HG03439 (cell line): ENCODE results near the gene RSAD2.
"Not testable (repeated sequence)": the region's sequence is repeated elsewhere in the genome, so short reads cannot be mapped to it uniquely, and the experiment has no call there.

Source experiments
- ATAC-seq: cut with Tn5 transposase; IDR thresholded peaks from one replicate; pipeline ENCODE4 v1.9.1; 2021; ENCODE audit warnings: mild to moderate bottlenecking, moderate library complexity; ENCODE audit not compliant: unreplicated experiment

RSAD2 gene, protein sequence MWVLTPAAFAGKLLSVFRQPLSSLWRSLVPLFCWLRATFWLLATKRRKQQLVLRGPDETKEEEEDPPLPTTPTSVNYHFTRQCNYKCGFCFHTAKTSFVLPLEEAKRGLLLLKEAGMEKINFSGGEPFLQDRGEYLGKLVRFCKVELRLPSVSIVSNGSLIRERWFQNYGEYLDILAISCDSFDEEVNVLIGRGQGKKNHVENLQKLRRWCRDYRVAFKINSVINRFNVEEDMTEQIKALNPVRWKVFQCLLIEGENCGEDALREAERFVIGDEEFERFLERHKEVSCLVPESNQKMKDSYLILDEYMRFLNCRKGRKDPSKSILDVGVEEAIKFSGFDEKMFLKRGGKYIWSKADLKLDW

DNA sequence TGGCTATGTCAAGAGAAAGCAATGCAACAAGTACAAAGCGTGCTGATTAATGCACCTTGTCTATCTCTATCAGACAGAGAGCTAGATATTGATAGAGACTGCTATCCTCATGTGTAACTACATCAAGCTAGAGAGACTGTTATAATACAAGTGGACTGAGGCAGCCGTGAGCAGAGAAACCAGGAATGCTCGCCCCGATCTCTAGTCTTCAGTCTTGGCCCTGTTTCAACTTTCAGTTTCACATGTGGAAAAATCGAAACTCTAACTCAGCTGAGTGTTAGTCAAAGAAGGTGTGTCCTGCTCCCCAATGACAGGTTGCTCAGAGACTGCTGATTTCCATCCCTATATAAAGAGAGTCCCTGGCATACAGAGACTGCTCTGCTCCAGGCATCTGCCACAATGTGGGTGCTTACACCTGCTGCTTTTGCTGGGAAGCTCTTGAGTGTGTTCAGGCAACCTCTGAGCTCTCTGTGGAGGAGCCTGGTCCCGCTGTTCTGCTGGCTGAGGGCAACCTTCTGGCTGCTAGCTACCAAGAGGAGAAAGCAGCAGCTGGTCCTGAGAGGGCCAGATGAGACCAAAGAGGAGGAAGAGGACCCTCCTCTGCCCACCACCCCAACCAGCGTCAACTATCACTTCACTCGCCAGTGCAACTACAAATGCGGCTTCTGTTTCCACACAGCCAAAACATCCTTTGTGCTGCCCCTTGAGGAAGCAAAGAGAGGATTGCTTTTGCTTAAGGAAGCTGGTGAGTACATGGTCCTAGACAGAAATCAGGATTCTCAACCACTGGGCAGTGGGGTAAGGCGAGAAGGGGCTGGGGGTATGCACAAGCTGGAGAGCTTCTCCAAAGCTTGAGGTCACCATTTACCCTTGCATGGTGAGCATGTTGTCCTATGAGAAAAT lies at the start of gene RSAD2:
TSS of gene RSAD2 (plus strand) at position 376 of the 903 bp plus-strand sequence. CDS start at position 400, 24 bp downstream.
- peak; percentile 72 for ATAC-seq

DNA sequence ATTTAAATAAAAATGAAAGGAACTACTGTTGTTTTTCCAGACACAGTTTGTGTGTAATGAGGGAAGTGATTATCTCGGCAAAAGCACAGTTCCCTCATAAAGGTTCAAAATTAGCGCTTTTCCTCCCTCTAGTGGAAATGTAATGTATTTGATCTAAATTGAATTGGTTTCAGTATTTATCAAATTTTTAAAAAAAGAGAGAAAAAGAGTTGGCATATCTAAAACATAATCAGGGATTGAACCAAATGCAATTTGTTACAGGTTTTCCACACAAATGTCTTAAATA lies 49.3 kb upstream of the RSAD2 start:
- ATAC-seq = no peak

DNA sequence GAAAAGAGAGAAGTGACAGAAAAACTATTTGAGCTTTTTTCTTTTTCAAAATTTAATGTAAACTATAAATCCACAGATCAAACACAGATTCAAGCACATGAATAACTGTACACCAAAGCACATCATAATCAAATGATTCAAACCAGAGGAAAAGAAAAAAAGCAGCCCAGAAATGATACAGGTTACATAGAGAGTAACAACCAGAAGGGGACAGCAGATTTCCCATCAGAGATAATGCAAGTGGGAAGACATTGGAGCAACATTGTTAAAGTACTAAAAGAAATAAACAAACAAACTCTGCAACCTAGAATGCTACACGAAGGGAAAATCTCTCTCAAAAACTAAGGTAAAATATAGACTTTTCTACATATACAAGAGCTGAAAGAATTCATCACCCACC lies 46.3 kb upstream of the RSAD2 start:
- no peak for ATAC-seq

DNA sequence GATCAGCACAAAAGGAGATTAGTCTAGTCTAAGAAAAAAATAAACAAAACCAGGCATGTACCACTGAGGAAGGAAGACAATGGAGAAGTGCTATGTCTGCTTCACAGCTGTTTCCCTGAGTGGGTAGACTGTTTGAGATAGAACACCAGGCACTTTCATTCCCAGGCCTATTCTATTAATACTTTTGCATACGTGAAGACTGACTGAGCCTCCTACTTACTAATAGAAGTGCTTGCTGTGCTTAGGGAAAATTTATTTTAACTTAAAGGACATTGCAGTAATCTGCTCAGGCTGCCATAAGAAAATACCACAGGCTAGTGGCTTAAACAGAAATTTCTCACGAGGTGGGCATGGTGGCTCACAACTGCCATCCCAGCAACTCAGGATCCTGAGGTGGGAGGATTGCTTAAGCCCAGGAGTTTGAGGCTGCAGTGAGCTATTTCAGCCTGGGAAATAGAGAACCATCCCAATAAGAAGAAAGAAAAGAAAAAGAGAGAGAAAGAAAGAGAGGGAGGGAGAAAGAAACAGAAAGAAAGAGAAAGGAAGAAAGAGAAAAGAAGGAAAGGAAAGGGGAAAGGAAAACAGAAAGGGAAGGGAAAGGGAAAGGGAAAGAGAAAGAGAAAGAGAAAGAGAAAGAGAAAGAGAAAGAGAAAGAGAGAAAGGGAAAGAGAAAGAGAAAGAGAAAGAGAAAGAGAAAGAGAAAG lies 44.8 kb upstream of the RSAD2 start:
- ATAC-seq = no peak

DNA sequence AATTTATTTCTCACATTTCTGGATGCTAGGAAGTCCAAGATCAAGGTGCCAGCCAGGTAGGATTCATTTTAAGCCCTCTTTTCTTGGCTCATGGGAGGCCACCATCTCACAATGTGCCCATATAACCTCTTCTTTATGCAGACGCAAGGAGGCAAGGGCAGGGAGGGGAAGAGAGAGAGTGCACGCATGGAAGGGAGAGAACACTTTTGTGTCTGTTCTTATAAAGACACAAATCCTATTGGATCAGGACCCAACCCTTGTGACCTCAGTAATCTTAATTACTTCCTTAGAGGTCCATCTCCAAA lies 44.3 kb upstream of the RSAD2 start:
- no peak for ATAC-seq

DNA sequence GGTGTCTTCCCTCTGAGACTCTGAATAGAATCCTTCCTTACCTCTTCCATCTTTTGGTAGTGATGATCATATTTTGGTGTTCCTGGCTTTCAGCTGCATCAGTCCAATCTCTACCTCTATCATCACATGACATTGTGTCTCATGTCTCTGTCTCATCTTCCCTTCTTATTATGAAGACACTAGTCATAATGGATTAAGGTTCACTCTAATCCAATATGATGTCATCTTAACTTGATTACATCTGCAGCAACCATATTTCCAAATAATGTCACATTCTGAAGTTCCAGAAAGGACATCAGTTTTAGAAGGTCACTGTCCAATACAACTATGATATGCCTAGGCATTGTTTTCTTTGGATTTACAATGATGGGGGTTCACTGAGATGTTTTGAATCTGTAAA lies 43.4 kb upstream of the RSAD2 start:
- ATAC-seq = no peak

DNA sequence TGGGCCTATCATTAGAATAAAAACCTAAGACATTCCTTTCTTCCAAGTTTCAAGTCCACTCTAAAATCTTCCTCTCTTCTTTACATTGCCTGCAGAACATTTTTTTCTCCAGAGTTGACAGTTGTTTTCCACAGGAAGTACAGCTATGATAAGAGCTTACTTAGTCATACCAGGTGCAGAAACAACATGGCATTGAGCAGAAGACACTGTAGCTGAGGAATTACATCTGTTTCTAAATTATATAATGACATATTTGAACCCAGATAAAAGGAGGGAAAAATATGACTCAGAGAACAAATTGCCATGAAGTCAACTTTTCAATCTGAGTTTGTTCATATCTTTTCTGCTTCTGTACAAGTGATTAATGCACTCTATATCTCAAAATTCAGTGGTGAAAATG lies 42.1 kb upstream of the RSAD2 start:
- ATAC-seq = no peak

DNA sequence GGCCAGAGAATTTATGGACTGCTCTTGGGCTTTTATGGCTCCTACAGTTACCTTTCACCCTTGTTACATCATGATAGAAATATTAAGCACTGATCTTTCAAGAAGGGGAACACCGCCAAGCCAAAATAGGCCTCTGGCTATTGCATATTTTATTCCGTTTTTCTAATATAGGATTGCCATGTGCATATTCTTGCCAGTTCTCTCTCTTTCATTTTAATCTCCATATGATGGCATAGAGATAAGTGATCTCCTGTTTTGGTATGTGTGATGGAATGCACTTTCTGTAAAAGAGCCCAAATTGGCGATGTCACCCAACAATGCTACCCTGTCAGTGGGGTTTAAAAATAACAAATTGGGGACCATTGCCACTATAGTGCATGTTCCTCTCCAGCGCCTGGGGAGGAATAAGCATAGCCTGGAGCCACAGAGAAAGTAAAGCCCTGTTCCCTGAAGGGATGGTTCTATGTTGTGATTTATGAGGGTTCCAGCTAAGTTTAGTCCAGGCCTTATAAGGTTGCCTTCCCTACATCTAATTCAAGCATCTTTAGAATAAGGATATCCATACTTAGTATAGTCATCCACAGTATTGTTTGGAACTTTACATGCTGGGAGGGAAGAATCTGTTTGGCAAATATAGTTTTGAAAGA lies 38.8 kb upstream of the RSAD2 start:
- ATAC-seq = no peak

DNA sequence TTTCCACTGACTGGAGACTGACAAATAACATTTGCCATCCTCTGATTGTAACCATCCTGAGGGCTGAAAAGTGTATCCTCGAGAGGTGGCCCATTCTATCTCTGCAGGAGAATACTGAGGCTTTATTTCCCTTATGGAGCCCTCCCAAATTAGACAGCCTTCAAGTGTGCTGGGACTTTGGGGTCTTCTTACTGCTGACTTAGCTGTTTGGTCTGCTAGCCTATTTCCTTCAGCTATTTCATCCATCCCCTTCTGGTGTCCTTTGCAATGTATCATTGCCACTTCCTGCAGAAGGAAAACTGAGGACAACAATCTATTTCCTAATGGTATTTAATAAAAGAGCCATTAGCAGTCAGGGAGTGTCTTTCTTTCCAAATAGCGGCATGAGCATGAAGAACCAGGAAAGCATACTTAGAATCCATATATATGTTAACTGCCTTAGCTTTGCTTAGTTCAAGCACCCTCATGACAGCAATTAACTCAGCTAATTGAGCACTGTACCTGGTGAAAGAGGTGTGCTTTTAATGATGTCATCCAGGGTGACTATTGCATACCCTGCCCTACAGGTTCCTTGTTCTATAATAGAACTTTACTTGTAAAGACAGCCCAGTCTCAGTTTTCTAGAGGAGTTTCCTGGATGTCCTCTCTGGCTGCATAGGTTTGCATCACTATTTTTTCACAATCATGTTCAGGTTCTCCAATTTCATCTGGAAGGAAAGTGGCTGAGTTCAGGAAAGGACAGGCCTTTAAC lies 35.9 kb upstream of the RSAD2 start:
- ATAC-seq = no peak

DNA sequence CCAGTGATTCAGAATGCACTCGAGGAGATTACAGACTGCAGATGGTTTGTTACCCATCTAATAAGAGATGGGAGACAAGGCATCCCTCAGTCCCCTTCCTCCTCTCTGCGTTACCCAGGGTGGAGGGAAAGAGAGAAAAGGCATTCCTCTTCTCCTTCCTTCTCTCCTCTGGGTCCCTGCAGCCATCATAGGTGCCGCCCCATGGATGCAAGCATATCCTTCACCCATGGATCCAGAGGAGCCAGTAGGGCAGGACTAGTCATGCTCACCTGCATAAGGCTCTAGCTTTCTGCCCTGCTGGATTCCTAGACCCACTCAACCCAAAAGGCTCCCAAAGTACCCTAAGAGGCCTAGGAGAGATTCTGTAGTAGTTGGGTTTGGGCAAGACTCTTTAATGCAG lies 32.3 kb upstream of the RSAD2 start:
- ATAC-seq = no peak

DNA sequence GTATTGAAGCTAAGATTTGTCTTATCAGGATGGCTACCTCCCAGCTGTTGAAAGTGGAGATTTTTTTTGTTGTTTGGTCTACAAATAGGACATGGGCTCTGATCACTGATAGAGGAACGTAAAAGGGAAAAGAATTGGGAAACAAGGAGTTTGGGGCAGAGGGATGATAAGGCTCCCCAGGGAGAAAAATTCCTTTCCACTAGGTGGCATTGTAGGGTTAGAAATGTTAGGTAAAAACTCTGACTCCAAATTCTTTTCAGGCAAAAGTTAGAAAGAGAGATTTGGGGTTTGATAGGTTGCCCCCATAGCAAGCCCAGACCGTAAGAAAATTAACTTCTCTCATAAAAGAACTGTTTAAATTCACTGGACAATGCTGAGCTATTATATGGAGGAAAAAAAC lies 31.7 kb upstream of the RSAD2 start:
- ATAC-seq = no peak

DNA sequence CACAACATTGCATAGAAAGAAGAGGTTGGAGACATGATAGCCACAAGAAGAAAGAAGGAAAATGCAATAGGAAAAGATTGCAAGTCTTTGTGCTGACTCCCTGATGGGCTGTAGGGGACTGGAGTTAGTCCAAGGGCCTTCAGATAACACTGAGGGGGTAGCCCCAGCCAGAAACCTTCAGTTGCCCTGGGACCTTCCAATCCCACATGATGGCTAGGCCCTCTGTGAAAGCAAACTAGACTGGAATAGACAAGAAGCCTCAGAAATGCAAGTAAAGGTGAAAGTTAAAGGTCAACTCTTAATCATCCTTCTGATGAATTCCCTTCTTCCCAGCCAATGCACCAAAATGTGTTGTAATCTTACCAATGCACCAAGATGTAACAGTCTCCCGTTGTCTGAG lies 31.0 kb upstream of the RSAD2 start:
- no peak for ATAC-seq

DNA sequence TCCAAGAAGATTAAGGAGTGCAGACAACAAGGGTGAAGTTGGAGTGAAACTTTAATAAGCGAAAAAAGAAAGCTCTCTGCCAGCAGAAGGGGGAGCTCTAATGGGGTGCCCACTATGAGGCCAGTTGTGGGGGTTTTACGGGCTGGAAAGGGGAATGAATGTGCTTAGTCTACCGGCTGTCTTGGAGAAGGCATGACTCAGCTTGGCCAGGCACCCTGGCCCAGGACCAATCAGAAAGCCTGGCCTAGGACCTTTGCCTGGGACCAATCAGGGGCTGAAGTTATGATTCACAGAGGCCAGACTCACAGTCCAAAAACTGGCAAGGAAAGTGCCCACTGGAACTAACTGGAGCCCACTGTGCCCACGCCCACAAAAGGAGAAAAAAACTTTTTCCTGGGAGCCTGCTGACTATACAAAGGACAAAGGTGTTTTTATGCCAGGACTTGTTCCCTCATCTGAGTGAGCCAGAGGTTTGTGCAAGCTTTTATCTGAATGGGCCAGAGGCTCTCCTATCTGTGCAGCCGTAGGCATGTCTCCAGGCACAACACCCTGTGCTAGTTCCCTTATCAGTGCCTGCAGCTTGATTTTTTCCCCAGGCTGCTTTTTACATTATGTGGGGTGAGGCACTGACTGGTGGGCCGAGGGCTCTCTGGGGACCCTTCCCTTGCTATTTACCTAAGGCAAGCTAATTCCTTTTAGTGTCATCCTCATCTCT lies 30.5 kb upstream of the RSAD2 start:
- no peak for ATAC-seq

DNA sequence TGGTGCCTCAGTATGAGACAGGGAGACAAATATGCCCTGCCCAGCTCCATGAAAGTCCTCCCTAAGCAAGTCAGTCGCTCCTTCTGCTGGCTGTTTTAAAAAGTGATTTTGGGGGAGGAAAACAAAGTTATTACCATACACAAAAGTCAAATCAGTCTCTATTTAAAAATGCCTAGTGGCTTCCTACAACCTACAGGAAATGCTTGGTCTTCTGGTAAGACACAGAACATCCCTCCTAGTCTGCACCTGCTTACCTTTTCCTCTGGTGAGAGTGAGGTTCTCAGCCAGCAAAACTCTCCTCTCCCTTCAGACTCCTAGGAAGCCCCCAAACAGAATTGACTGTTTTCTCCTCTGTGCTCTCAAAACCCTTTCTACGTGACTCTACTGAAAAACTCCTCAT lies 25.4 kb upstream of the RSAD2 start:
- no peak for ATAC-seq

DNA sequence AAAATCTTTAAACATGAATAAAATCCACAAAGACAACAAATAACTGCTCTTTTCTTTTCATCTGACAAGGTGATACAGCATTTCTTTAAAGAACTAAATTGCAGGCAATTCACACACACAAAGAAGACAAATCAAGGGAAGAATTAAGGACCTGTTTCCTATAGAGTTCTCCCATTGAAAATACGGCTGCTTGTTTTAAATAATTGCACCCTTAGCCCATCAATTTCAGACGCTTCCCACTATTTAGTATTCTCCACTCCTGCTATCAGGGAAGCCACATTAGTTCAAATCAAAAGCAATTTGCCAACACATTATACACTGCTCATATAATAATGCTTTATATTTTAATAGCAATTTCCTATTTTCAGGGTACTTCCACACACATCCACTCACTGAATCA lies 23.2 kb upstream of the RSAD2 start:
- ATAC-seq = no peak

DNA sequence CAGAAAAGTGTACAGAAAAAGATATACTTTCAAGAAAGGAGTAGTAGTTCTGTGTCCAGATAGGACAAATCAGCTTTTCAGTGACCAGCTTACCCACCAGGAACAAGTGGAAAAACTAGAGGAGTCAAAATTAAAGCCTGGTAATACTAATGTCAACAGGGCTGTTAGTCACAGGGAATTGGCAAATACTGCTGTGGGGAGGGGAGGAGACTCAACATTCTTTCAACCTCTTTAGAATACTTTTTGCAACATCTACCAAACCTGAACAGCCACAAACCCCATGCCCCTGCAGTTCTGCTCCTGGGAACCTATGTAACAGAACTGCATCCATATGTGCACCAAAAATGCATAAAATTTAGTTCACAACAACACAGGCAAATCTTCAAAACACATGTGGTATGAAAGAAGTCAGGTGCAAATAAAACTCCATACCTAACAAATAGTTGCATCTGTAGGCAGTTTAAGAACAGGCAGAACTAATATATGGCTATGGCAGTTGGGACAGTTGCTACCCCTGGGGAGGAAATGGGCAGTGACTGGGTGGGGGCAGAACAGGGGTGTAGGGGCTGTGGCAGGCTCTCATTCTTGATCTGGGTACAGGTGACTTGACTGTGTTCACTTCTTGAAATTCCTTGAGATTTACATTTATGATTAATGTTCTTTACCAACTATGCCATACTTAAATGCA lies 21.6 kb upstream of the RSAD2 start:
- ATAC-seq = no peak

DNA sequence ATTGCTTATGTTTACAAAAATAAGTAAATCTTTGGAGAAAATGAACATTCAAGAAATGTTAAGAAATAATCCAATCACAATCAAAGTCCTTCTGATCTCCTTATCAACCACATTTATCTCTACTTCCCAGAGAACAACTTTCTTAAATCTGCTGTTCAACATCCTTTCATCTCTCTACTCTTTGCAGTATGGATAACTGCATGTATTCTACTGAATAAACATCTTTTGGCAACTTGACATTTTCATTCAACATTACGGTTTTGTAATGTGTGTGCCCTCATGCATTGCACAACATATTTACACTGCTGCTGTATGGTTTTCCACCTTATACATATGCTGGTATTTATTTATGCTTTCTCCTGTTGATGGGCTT lies 21.0 kb upstream of the RSAD2 start:
- ATAC-seq = no peak

DNA sequence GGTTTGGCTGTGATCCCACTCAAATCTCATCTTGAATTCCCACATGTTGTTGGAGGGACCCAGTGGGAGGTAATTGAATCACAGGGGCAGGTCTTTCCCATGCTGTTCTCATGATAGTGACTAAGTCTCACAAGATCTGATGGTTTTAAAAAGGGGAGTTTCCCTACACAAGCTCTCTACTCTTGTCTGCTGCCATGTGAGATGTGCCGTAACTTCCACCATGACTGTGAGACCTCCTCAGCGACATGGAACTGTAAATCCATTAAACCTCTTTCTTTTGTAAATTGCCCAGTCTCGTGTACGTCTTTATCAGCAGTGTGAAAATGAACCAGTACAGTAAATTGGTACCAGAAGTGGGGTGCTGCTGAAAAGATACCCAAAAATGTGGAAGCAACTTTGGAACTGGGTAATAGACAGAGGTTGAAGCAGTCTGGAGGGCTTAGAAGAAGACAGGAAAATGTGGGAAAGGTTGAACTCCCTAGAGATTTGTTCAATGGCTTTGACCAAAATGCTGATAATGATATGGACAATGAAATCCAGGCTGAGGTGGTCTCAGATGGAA lies 19.0 kb upstream of the RSAD2 start:
- ATAC-seq = not testable (repeated sequence)

DNA sequence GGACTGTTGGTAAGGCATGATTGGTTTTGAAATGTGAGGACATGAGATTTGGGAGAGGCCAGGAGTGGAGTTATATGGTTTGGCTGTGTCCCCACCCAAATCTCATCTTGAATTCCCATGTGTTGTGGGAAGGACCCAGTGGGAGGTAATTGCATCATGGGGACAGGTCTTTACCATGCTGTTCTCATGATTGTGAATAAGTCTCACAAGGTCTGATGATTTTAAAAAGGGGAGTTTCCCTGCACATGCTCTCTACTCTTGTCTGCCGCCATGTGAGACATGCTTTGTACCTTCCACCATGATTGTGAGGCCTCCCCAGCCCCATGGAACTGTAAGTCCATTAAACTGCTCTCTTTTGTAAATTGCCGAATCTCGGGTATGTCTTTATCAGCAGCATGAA lies 17.3 kb upstream of the RSAD2 start:
- no peak for ATAC-seq
